ENCODE data around the gene IFITM10.

- TF ChIP-seq CTCF (conservative IDR thresholded peaks at IDR 0.05 in 1 of 2, IDR thresholded peaks at IDR 0.05 in 1 of 2; ENCODE audit: low read depth in 1 of 2, low read length in 2 of 2) (peak; percentile 76 to 81), EZH2 (IDR thresholded peaks at IDR 0.05; ENCODE audit: low read length, missing control alignments) (no peak)
These were observed 56.1 kb downstream of the IFITM10 start for GRCh38 chr11:1694064-1694845.

Data from fibroblast of lung (primary cell).